HepG2 (cell line): Measurements from ENCODE around the gene REPIN1. TPM values are rescaled to one million over a fixed set of nuclear protein-coding genes. Genes with fewer than 3 reads are reported as not detected.

Source experiments
- GATA4 ChIP-seq: sonication (generic); IDR thresholded peaks from 2 replicates; pipeline ENCODE4 v1.6.1; 2016; ENCODE audit warnings: antibody characterized with exemption, low read depth, borderline replicate concordance
- MATR3 ChIP-seq: sonication (generic); formaldehyde crosslinking; IDR thresholded peaks from 2 replicates; pipeline ENCODE4 v1.4.0; 2020; ENCODE audit warnings: missing genetic modification reagents
- NR2C2 ChIP-seq: sonication (generic); formaldehyde crosslinking; IDR thresholded peaks from 2 replicates; pipeline ENCODE4 v1.4.0; 2020; ENCODE audit warnings: missing genetic modification reagents, mild to moderate bottlenecking, moderate library complexity, borderline replicate concordance
- RCOR2 ChIP-seq: IDR thresholded peaks from 2 replicates; pipeline ENCODE4 v1.6.1; 2016; ENCODE audit warnings: missing biosample characterization, missing genetic modification reagents
- SRSF4 ChIP-seq: fragments of 200-400 bp; formaldehyde crosslinking; IDR thresholded peaks from one replicate; pipeline ENCODE4 v1.6.1; 2018; ENCODE audit warnings: mild to moderate bottlenecking, low read depth, low read length, moderate library complexity; ENCODE audit not compliant: poor library complexity, severe bottlenecking
- ZNF207 ChIP-seq: fragments of 450-650 bp; IDR thresholded peaks from 2 replicates; pipeline ENCODE4 v1.6.1; 2016; ENCODE audit warnings: antibody characterized with exemption, borderline replicate concordance
- ZNF552 ChIP-seq: sonication (generic); formaldehyde crosslinking; IDR thresholded peaks from 2 replicates; pipeline ENCODE4 v1.9.0; 2022; ENCODE audit warnings: missing genetic modification reagents, mild to moderate bottlenecking, borderline replicate concordance
- ZNF749 ChIP-seq: sonication (generic); formaldehyde crosslinking; IDR thresholded peaks from 2 replicates; pipeline ENCODE4 v1.8.0; 2022; ENCODE audit warnings: mild to moderate bottlenecking, missing genetic modification reagents, moderate library complexity, borderline replicate concordance
- ZSCAN29 ChIP-seq: sonication (generic); formaldehyde crosslinking; conservative IDR thresholded peaks from 2 replicates; pipeline ENCODE4 v1.4.0; 2020; ENCODE audit warnings: mild to moderate bottlenecking, missing genetic modification reagents
- polyA plus RNA-seq, 8 experiments: library from polyadenylated mRNA; depleted of rRNA in 3 of 8; stranded (reverse) in 7 of 8; unstranded in 1 of 8; fragments of >200 nt; fragmentation: Illumina TruSeq in 4 of 8; extraction: Trizol in 4 of 8; gene quantifications; 2 replicates each; pipeline versions ENCODE4 v1.2.1 to v1.2.3, GENCODE V29; 2011 to 2016; ENCODE audit warnings: low read depth in 4 of 8, missing spikeins in 1 of 8, mixed read lengths in 1 of 8; ENCODE audit not compliant: insufficient read depth in 1 of 8
- total RNA-seq, 5 experiments: library from RNA; depleted of rRNA; stranded (reverse); fragments of >200 nt; fragmentation: Illumina TruSeq; extraction: Trizol; gene quantifications; 2 replicates each; pipeline ENCODE4 v1.2.3, GENCODE V29; 2016; ENCODE audit warnings: low read depth in 1 of 5
- TF ChIP-seq, protein P1 (sequence below): sonication (generic); formaldehyde crosslinking; IDR thresholded peaks from one replicate; pipeline ENCODE4 v1.5.1; 2020; ENCODE audit warnings: mild to moderate bottlenecking, missing genetic modification reagents; ENCODE audit errors: not compliant biosample characterization
- TF ChIP-seq, protein P2 (sequence below): sonication (generic); formaldehyde crosslinking; IDR thresholded peaks from 2 replicates; pipeline ENCODE4 v1.9.0; 2022; ENCODE audit warnings: missing genetic modification reagents, mild to moderate bottlenecking, borderline replicate concordance
- TF ChIP-seq, protein P3 (sequence below): sonication (generic); formaldehyde crosslinking; IDR thresholded peaks from 2 replicates; pipeline ENCODE4 v1.4.0; 2020; ENCODE audit warnings: missing genetic modification reagents
- TF ChIP-seq, protein P4 (sequence below): sonication (generic); formaldehyde crosslinking; IDR thresholded peaks from 2 replicates; pipeline ENCODE4 v1.5.1; 2020; ENCODE audit warnings: mild to moderate bottlenecking, moderate library complexity, missing genetic modification reagents

The REPIN1 gene
- total and polyA plus RNA-seq, 2 of the 13 experiments (the other 11 are each of a cell fraction or from before 2014, with no cell fraction given): 69.9 to 108 TPM

DNA sequence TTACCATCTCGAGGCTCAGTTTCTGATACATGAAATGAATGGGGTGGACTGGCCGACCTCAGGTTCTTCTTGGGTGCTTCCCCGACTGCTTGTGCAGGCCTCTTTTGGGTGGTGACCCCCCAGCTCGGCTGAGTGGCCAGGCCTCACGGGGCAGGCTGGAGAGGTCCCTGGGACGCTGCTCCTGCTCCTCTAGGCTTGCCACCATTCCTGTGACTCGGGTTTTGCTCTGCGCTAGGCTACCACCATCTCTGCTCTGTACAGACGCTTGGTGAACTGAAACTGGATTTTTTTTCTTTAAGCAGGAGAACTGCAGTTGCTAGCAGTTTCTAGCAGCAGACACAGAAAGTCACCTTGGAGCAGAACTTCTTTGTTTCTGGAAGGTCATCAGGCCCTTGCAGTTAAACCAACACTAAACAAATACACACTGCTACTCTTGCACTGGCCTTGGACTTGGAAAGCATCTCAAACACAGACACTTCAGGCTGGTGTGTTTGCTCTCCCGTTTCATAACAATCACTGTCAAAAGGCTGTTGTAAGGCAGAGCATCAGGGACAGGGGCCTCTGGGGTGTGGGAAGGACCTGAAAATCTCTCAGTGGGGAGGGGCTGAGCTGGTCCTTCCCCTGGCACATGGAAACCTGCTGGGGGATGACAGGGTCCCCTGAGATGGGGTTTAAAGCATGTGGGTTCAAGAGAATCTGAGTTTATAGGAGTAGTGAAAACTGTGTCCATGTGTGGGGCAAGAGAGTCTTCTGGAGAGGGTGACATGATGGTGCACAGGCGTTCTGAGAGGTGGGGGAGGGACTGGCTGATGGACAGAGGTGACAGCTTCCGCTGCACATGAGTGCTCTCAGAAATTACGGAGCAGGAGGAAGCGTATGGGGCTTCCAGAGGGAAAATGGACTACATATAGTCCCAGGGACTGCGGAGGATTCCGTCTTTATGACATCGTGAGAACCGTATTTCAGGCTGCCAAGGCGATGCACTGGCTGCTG lies 46.8 kb downstream of the REPIN1 start (continued):
- TF ChIP-seq, protein P1, sequence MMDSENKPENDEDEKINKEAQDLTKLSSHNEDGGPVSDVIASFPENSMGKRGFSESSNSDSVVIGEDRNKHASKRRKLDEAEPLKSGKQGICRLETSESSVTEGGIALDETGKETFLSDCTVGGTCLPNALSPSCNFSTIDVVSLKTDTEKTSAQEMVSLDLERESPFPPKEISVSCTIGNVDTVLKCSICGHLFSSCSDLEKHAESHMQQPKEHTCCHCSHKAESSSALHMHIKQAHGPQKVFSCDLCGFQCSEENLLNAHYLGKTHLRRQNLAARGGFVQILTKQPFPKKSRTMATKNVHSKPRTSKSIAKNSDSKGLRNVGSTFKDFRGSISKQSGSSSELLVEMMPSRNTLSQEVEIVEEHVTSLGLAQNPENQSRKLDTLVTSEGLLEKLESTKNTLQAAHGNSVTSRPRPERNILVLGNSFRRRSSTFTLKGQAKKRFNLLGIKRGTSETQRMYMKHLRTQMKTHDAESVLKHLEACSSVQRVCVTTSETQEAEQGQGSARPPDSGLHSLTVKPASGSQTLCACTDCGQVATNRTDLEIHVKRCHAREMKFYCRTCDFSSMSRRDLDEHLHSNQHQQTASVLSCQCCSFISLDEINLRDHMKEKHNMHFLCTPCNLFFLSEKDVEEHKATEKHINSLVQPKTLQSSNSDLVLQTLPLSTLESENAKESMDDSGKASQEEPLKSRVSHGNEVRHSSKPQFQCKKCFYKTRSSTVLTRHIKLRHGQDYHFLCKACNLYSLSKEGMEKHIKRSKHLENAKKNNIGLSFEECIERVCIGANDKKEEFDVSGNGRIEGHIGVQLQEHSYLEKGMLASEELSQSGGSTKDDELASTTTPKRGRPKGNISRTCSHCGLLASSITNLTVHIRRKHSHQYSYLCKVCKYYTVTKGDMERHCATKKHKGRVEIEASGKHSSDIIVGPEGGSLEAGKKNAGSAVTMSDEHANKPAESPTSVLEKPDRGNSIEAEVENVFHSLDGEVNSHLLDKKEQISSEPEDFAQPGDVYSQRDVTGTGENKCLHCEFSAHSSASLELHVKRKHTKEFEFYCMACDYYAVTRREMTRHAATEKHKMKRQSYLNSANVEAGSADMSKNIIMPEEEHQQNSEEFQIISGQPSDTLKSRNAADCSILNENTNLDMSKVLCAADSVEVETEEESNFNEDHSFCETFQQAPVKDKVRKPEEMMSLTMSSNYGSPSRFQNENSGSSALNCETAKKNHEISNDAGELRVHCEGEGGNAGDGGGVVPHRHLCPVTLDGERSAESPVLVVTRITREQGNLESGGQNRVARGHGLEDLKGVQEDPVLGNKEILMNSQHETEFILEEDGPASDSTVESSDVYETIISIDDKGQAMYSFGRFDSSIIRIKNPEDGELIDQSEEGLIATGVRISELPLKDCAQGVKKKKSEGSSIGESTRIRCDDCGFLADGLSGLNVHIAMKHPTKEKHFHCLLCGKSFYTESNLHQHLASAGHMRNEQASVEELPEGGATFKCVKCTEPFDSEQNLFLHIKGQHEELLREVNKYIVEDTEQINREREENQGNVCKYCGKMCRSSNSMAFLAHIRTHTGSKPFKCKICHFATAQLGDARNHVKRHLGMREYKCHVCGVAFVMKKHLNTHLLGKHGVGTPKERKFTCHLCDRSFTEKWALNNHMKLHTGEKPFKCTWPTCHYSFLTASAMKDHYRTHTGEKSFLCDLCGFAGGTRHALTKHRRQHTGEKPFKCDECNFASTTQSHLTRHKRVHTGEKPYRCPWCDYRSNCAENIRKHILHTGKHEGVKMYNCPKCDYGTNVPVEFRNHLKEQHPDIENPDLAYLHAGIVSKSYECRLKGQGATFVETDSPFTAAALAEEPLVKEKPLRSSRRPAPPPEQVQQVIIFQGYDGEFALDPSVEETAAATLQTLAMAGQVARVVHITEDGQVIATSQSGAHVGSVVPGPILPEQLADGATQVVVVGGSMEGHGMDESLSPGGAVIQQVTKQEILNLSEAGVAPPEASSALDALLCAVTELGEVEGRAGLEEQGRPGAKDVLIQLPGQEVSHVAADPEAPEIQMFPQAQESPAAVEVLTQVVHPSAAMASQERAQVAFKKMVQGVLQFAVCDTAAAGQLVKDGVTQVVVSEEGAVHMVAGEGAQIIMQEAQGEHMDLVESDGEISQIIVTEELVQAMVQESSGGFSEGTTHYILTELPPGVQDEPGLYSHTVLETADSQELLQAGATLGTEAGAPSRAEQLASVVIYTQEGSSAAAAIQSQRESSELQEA (CRISPR knock-in tag): peak; percentile 12
- no peak for TF ChIP-seq GATA4
- TF ChIP-seq ZSCAN29 (CRISPR knock-in tag): 0 out of 2 replicates have a peak, but pooled peaks have one; percentile 26
- TF ChIP-seq RCOR2 (CRISPR knock-in tag): peak; percentile 92
- no peak for TF ChIP-seq ZNF207
- no peak for TF ChIP-seq ZNF552 (CRISPR knock-in tag)
- TF ChIP-seq, protein P2, sequence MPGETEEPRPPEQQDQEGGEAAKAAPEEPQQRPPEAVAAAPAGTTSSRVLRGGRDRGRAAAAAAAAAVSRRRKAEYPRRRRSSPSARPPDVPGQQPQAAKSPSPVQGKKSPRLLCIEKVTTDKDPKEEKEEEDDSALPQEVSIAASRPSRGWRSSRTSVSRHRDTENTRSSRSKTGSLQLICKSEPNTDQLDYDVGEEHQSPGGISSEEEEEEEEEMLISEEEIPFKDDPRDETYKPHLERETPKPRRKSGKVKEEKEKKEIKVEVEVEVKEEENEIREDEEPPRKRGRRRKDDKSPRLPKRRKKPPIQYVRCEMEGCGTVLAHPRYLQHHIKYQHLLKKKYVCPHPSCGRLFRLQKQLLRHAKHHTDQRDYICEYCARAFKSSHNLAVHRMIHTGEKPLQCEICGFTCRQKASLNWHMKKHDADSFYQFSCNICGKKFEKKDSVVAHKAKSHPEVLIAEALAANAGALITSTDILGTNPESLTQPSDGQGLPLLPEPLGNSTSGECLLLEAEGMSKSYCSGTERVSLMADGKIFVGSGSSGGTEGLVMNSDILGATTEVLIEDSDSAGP (CRISPR knock-in tag): peak; percentile 37; the same call in 1 of the 2 replicates
- TF ChIP-seq, protein P3, sequence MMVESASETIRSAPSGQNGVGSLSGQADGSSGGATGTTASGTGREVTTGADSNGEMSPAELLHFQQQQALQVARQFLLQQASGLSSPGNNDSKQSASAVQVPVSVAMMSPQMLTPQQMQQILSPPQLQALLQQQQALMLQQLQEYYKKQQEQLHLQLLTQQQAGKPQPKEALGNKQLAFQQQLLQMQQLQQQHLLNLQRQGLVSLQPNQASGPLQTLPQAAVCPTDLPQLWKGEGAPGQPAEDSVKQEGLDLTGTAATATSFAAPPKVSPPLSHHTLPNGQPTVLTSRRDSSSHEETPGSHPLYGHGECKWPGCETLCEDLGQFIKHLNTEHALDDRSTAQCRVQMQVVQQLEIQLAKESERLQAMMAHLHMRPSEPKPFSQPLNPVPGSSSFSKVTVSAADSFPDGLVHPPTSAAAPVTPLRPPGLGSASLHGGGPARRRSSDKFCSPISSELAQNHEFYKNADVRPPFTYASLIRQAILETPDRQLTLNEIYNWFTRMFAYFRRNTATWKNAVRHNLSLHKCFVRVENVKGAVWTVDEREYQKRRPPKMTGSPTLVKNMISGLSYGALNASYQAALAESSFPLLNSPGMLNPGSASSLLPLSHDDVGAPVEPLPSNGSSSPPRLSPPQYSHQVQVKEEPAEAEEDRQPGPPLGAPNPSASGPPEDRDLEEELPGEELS: peak; percentile 79
- TF ChIP-seq, protein P4, sequence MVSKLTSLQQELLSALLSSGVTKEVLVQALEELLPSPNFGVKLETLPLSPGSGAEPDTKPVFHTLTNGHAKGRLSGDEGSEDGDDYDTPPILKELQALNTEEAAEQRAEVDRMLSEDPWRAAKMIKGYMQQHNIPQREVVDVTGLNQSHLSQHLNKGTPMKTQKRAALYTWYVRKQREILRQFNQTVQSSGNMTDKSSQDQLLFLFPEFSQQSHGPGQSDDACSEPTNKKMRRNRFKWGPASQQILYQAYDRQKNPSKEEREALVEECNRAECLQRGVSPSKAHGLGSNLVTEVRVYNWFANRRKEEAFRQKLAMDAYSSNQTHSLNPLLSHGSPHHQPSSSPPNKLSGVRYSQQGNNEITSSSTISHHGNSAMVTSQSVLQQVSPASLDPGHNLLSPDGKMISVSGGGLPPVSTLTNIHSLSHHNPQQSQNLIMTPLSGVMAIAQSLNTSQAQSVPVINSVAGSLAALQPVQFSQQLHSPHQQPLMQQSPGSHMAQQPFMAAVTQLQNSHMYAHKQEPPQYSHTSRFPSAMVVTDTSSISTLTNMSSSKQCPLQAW (CRISPR knock-in tag): peak; percentile 49; the same call in 1 of the 2 replicates
- no peak for TF ChIP-seq SRSF4
- no peak for TF ChIP-seq MATR3
- TF ChIP-seq ZNF749: peak; percentile 32; the same call in 1 of the 2 replicates
- TF ChIP-seq NR2C2 (CRISPR knock-in tag): peak; percentile 39; the same call in 1 of the 2 replicates
